Vagina (tissue), 2 donors: Measurements from ENCODE around the gene TBC1D32. TPM values are rescaled to one million over a fixed set of nuclear protein-coding genes. Genes with fewer than 3 reads are reported as not detected.
"Not testable (repeated sequence)": the region's sequence is repeated elsewhere in the genome, so short reads cannot be mapped to it uniquely, and the experiment has no call there.

ENCODE experiments used
- DNase-seq, 2 donors: peaks; one replicate each; pipeline ENCODE4 v3.0.0-alpha.2; 2017; ENCODE audit errors: extremely low spot score in 2 of 2
- H3K27ac ChIP-seq: fragments of 200-600 bp; sonication (generic); one replicate; pipeline ENCODE4 v1.5.1; 2019
- H3K27me3 ChIP-seq: fragments of 200-600 bp; sonication (generic); one replicate; pipeline ENCODE4 v1.5.1; 2019
- H3K36me3 ChIP-seq, 2 donors: fragments of 200-600 bp; sonication (generic); one replicate each; pipeline ENCODE4 v1.5.1; 2017 to 2019
- H3K4me1 ChIP-seq: fragments of 200-600 bp; sonication (generic); one replicate; pipeline ENCODE4 v1.5.1; 2019
- H3K4me3 ChIP-seq, 2 donors: fragments of 200-600 bp; sonication (generic); 1 replicate in 1 of 2; 2 replicates in 1 of 2; pipeline ENCODE4 v1.5.1; 2016 to 2019
- H3K9me3 ChIP-seq: fragments of 200-600 bp; sonication (generic); one replicate; pipeline ENCODE4 v1.5.1; 2019
- POLR2A ChIP-seq, 2 donors: fragments of 450-650 bp; IDR thresholded peaks; one replicate each; pipeline ENCODE4 v1.6.1; 2017; ENCODE audit warnings: antibody characterized with exemption in 2 of 2, mild to moderate bottlenecking in 2 of 2, moderate library complexity in 2 of 2
- POLR2AphosphoS5 ChIP-seq, 2 donors: sonication (generic); formaldehyde crosslinking; IDR thresholded peaks; one replicate each; pipeline ENCODE4 v1.9.0; 2017; ENCODE audit warnings: antibody characterized with exemption in 2 of 2, mild to moderate bottlenecking in 2 of 2, low read depth in 1 of 2; ENCODE audit not compliant: insufficient read depth in 1 of 2
- intact Hi-C: fragments of 100-400 bp; cut with DNase I; formaldehyde crosslinking; loops from one replicate; pipeline ENCODE4 v1.15.1; 2023
- total RNA-seq: library from RNA; depleted of rRNA; stranded (reverse); fragments of >200 nt; gene quantifications from one replicate; pipeline ENCODE4 v1.2.3, GENCODE V29; 2016
- TF ChIP-seq, protein P1 (sequence below), 3 experiments: fragments of 450-650 bp in 2 of 3; fragments of 200-600 bp in 1 of 3; sonication (generic) in 1 of 3; IDR thresholded peaks; one replicate each; pipeline ENCODE4 v1.5.1; 2017 to 2019; ENCODE audit warnings: antibody characterized with exemption in 3 of 3, mild to moderate bottlenecking in 2 of 3, moderate library complexity in 2 of 3

The TBC1D32 gene
- total RNA-seq, 1 donor from 2014 or later = 9.8 TPM

DNA sequence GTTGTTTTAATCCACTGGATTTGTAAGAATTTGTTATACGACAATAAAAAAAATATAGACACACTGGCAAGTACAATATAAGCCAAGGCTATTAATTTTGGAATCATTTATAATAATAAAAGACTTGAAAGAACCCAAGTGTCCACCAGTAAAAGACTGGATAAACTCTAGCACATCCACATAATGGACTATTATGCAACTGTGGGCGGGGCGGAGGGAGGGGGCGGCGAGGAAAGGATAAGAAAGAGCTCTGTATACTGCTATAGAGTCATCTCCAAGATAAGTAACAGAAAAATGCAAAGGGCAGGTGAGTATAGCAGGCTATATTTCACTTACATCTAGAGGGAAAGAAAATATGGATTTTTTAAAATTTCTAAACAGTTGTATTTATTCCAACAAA is 123.3 kb downstream of the TBC1D32 start:
- DNase-seq = no peak
- Histone ChIP-seq H3K27me3 (no peaks in the 10 kb centered on the region), H3K36me3 (peaks cover 0 to 17% of the 10 kb centered on the region in 2 donors), H3K9me3 (no peaks in the 10 kb centered on the region), H3K4me1 (no peaks in the 10 kb centered on the region), H3K27ac (no peak overlapping the region), H3K4me3 (no peak overlapping the region)
- TF ChIP-seq, protein P1, sequence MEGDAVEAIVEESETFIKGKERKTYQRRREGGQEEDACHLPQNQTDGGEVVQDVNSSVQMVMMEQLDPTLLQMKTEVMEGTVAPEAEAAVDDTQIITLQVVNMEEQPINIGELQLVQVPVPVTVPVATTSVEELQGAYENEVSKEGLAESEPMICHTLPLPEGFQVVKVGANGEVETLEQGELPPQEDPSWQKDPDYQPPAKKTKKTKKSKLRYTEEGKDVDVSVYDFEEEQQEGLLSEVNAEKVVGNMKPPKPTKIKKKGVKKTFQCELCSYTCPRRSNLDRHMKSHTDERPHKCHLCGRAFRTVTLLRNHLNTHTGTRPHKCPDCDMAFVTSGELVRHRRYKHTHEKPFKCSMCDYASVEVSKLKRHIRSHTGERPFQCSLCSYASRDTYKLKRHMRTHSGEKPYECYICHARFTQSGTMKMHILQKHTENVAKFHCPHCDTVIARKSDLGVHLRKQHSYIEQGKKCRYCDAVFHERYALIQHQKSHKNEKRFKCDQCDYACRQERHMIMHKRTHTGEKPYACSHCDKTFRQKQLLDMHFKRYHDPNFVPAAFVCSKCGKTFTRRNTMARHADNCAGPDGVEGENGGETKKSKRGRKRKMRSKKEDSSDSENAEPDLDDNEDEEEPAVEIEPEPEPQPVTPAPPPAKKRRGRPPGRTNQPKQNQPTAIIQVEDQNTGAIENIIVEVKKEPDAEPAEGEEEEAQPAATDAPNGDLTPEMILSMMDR (IDR thresholded peaks at IDR 0.05) = no peak
- TF ChIP-seq POLR2AphosphoS5 (IDR thresholded peaks at IDR 0.05; ENCODE audit: insufficient read depth in 1 of 2, low read depth in 1 of 2) = no peak
- no peak for TF ChIP-seq POLR2A (IDR thresholded peaks at IDR 0.05)
- intact Hi-C loops = no loop called here

DNA sequence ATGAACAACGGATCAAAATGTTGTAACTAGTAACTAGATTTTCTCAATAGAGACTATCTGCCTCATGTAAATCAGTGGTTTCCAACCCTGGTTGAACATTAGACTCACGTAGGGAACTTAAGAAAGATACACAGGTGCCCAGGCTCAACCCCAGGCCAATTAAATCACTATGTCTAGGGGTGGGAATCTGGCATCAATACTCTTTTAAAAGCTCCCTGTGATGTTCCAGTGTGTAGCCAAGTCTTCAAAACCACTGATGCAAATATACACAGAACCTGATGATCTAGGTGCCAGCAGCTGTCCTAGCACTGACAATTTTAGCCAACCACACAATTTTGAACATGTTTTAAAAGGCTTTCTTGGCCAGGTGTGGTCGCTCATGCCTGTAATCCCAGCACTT is 128.7 kb downstream of the TBC1D32 start:
- Histone ChIP-seq H3K27me3 (no peaks in the 10 kb centered on the region), H3K27ac (no peak overlapping the region), H3K4me1 (no peaks in the 10 kb centered on the region), H3K4me3 (no peak overlapping the region), H3K9me3 (no peaks in the 10 kb centered on the region), H3K36me3 (no peaks in the 10 kb centered on the region)
- no peak for DNase-seq
- intact Hi-C loops = no loop called here
- no peak for TF ChIP-seq POLR2A (IDR thresholded peaks at IDR 0.05)
- TF ChIP-seq, protein P1 (IDR thresholded peaks at IDR 0.05) = no peak
- TF ChIP-seq POLR2AphosphoS5 (IDR thresholded peaks at IDR 0.05; ENCODE audit: insufficient read depth in 1 of 2, low read depth in 1 of 2) = no peak

DNA sequence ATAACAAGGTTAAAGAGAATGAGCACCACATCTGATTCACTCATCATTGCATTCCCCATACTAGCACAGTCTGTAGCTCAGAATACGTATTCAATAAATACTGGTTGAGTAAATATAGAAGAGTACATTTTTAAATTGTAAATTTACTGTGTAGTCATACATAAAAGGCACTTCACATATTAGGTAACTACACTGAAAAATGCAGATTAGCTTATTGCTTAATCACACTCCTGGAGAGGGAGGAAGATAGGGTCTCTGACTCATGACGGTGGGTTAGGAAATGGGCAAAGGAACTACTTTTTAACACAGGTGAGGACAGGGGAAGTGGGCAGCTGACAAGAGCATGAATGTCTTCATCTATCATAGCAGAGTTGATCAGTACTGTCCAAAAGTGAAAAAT is 133.2 kb downstream of the TBC1D32 start:
- intact Hi-C loops = no loop called here
- H3K4me1 ChIP-seq = no peaks in the 10 kb centered on the region
- DNase-seq = no peak
- no peaks in the 10 kb centered on the region for H3K9me3 ChIP-seq
- TF ChIP-seq, protein P1 (IDR thresholded peaks at IDR 0.05) = no peak
- no peak for TF ChIP-seq POLR2A (IDR thresholded peaks at IDR 0.05)
- TF ChIP-seq POLR2AphosphoS5 (IDR thresholded peaks at IDR 0.05; ENCODE audit: insufficient read depth in 1 of 2, low read depth in 1 of 2) = no peak
- no peaks in the 10 kb centered on the region for H3K27me3 ChIP-seq
- H3K27ac ChIP-seq = no peak overlapping the region
- H3K36me3 ChIP-seq = no peaks in the 10 kb centered on the region
- H3K4me3 ChIP-seq = no peak overlapping the region

DNA sequence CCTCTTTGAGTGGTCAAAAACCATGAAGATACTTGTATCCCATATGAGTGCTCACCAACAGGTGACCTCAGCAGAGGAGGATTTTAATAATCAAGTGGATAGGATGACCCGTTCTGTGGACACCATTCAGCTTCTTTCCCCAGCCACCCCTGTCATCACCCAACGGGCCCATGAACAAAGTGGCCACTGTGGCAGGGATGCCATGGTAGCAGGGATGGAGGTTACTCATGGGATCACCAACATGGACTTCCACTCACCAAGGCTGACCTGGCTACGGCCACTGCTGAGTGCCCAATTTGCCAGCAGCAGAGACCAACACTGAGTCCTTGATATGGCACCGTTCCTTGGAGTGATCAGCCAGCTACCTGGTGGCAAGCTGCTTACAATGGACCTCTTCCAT is 138.2 kb downstream of the TBC1D32 start:
- DNase-seq, H3K4me3 ChIP-seq, H3K9me3 ChIP-seq, H3K27me3 ChIP-seq, H3K4me1 ChIP-seq, H3K27ac ChIP-seq, H3K36me3 ChIP-seq, intact Hi-C loops: not testable (repeated sequence)

DNA sequence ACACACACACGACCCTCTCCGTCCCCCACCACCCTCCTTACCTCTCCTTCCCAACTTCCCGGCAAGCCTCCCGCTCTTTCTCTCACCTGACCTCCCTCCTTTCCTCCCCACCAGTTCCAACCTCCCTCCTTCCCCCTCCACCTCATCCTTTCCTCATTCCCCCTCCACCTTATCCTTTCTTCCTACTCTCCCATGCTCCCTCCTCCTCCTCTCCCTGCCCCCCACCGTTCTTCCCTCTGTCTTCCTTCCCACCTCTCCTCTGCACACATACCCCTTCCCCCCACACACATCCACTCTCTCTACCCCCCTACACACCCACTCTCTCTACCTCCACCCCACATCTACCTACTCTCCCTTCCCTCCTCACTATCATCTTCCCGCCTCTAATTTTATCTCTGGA is 144.2 kb downstream of the TBC1D32 start:
- H3K4me3 ChIP-seq = no peak overlapping the region
- no peaks in the 10 kb centered on the region for H3K36me3 ChIP-seq
- intact Hi-C loops = no loop called here
- no peaks in the 10 kb centered on the region for H3K9me3 ChIP-seq
- no peaks in the 10 kb centered on the region for H3K4me1 ChIP-seq
- DNase-seq = no peak
- no peak for TF ChIP-seq POLR2AphosphoS5 (IDR thresholded peaks at IDR 0.05; ENCODE audit: insufficient read depth in 1 of 2, low read depth in 1 of 2)
- TF ChIP-seq, protein P1 (IDR thresholded peaks at IDR 0.05) = no peak
- TF ChIP-seq POLR2A (IDR thresholded peaks at IDR 0.05) = no peak
- no peak overlapping the region for H3K27ac ChIP-seq
- H3K27me3 ChIP-seq = no peaks in the 10 kb centered on the region

DNA sequence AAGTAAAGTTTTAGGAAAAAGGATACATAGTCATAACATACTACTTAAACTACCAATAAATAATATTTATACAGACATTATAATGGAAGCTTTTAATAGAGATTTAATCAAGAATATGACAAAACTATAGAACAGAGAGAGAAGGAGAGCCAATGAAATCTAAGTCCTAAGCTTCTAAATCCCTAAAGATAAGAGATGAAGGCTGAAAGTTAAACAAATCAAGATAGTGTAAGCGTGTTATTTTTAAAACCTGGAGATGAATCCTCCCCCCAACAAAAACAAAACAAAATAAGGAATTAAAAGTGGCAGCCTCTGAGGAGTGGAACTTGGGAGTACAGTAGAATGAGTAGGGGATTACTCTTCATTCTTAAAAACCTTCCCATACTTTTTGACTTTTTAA is 145.9 kb downstream of the TBC1D32 start:
- no peak for DNase-seq
- no peaks in the 10 kb centered on the region for H3K9me3 ChIP-seq
- TF ChIP-seq, protein P1 (IDR thresholded peaks at IDR 0.05) = no peak
- TF ChIP-seq POLR2A (IDR thresholded peaks at IDR 0.05) = no peak
- no peak for TF ChIP-seq POLR2AphosphoS5 (IDR thresholded peaks at IDR 0.05; ENCODE audit: insufficient read depth in 1 of 2, low read depth in 1 of 2)
- no peaks in the 10 kb centered on the region for H3K27me3 ChIP-seq
- intact Hi-C loops = no loop called here
- H3K4me3 ChIP-seq = no peak overlapping the region
- no peaks in the 10 kb centered on the region for H3K4me1 ChIP-seq
- no peak overlapping the region for H3K27ac ChIP-seq
- no peaks in the 10 kb centered on the region for H3K36me3 ChIP-seq
